K562 (cell line): ENCODE measurements around the gene FAAH. TPM values are rescaled to one million over a fixed set of nuclear protein-coding genes. Genes with fewer than 3 reads are reported as not detected.
A peak's percentile ranks its signal among the peaks of the same experiment; 100 is the strongest.

ENCODE experiments used
- BCOR ChIP-seq: fragments of 450-650 bp; IDR thresholded peaks from 2 replicates; pipeline ENCODE4 v1.6.1; 2016
- CEBPG ChIP-seq, 3 experiments: fragments of 200-800 bp in 1 of 3; sonication (Bioruptor generic) in 1 of 3; sonication (generic) in 1 of 3; formaldehyde crosslinking in 1 of 3; IDR thresholded peaks in 2 of 3; conservative IDR thresholded peaks in 1 of 3; 2 replicates each; pipeline versions ENCODE4 v1.6.1 to v1.8.0; 2016 to 2022; ENCODE audit warnings: missing compliant biosample characterization in 2 of 3, missing genetic modification characterization in 2 of 3, mild to moderate bottlenecking in 1 of 3, missing genetic modification reagents in 1 of 3
- ELF1 ChIP-seq: fragments of 200-800 bp; sonication (Bioruptor generic); IDR thresholded peaks from 2 replicates; pipeline ENCODE4 v1.6.1; 2016; ENCODE audit warnings: missing genetic modification characterization, missing compliant biosample characterization
- ELF4 ChIP-seq: fragments of 450-650 bp; formaldehyde crosslinking; IDR thresholded peaks from 2 replicates; pipeline ENCODE4 v1.4.0; 2022; ENCODE audit warnings: missing genetic modification characterization
- ESRRB ChIP-seq: fragments of 250-450 bp; sonication (Bioruptor Pico); IDR thresholded peaks from 2 replicates; pipeline ENCODE4 v1.5.0; 2020; ENCODE audit warnings: mild to moderate bottlenecking, moderate library complexity, borderline replicate concordance
- ETV5 ChIP-seq: sonication (generic); formaldehyde crosslinking; IDR thresholded peaks from 2 replicates; pipeline ENCODE4 v1.4.0; 2020; ENCODE audit warnings: low read depth, mild to moderate bottlenecking, missing genetic modification reagents
- FOXJ3 ChIP-seq: sonication (generic); formaldehyde crosslinking; IDR thresholded peaks from 2 replicates; pipeline ENCODE4 v1.4.0; 2020; ENCODE audit warnings: mild to moderate bottlenecking, missing genetic modification reagents
- HDAC1 ChIP-seq, 2 experiments: fragments of 450-650 bp; IDR thresholded peaks; 2 replicates each; pipeline ENCODE4 v1.6.1; 2016 to 2017; ENCODE audit warnings: inconsistent platforms in 1 of 2, mild to moderate bottlenecking in 1 of 2, moderate library complexity in 1 of 2
- HLTF ChIP-seq: fragments of 450-650 bp; IDR thresholded peaks from 2 replicates; pipeline ENCODE4 v1.6.1; 2016
- KLF1 ChIP-seq: fragments of 450-650 bp; IDR thresholded peaks from 2 replicates; pipeline ENCODE4 v1.6.1; 2016; ENCODE audit warnings: missing genetic modification characterization, missing compliant biosample characterization
- NBN ChIP-seq: fragments of 450-650 bp; IDR thresholded peaks from 2 replicates; pipeline ENCODE4 v1.6.1; 2016; ENCODE audit warnings: low read depth, mild to moderate bottlenecking
- OTX1 ChIP-seq: fragments of 450-650 bp; formaldehyde crosslinking; IDR thresholded peaks from 2 replicates; pipeline ENCODE4 v1.4.0; 2022; ENCODE audit warnings: mild to moderate bottlenecking
- RCOR1 ChIP-seq, 2 experiments: IDR thresholded peaks; 2 replicates each; pipeline ENCODE4 v1.6.1; 2012; ENCODE audit warnings: low read depth in 2 of 2, low read length in 2 of 2, borderline replicate concordance in 1 of 2, improper control_type of control experiment in 1 of 2
- RUNX1 ChIP-seq: sonication (generic); IDR thresholded peaks from 2 replicates; pipeline ENCODE4 v1.6.1; 2016; ENCODE audit warnings: antibody characterized with exemption, low read depth
- SRSF9 ChIP-seq: fragments of 200-400 bp; formaldehyde crosslinking; IDR thresholded peaks from 2 replicates; pipeline ENCODE4 v1.6.1; 2017; ENCODE audit warnings: low read depth, low read length, borderline replicate concordance
- TCF3 ChIP-seq: sonication (generic); formaldehyde crosslinking; IDR thresholded peaks from 2 replicates; pipeline ENCODE4 v1.4.0; 2020; ENCODE audit warnings: mild to moderate bottlenecking, missing genetic modification reagents
- TCF7L2 ChIP-seq: fragments of 150-350 bp; IDR thresholded peaks from 2 replicates; pipeline ENCODE4 v1.6.1; 2016; ENCODE audit warnings: low read depth, mild to moderate bottlenecking, low read length, moderate library complexity
- ZEB2 ChIP-seq: fragments of 450-650 bp; IDR thresholded peaks from 2 replicates; pipeline ENCODE4 v1.6.1; 2016
- ZNF184 ChIP-seq: sonication (generic); formaldehyde crosslinking; IDR thresholded peaks from 2 replicates; pipeline ENCODE4 v1.5.0; 2020; ENCODE audit warnings: missing genetic modification reagents
- ZNF197 ChIP-seq: fragments of 200-800 bp; sonication (Bioruptor generic); IDR thresholded peaks from 2 replicates; pipeline ENCODE4 v1.6.1; 2016; ENCODE audit warnings: low read depth, missing genetic modification characterization, missing compliant biosample characterization
- ZNF408 ChIP-seq: fragments of 250-450 bp; sonication (Bioruptor Pico); IDR thresholded peaks from 2 replicates; pipeline ENCODE4 v1.4.0; 2020; ENCODE audit warnings: low read depth, mild to moderate bottlenecking, moderate library complexity
- polyA plus RNA-seq, 8 experiments: library from polyadenylated mRNA; depleted of rRNA in 4 of 8; stranded (reverse) in 5 of 8; unstranded in 3 of 8; fragments of >200 nt; fragmentation: Nextera tagmentation in 2 of 8; fragmentation: Illumina TruSeq in 1 of 8; extraction: Ambion mirVana in 2 of 8; extraction: Trizol in 1 of 8; gene quantifications; 2 replicates each; pipeline versions ENCODE4 v1.2.1 to v1.2.3, GENCODE V29; 2011 to 2014; ENCODE audit warnings: inconsistent platforms in 1 of 8, missing spikeins in 1 of 8
- total RNA-seq, 7 experiments: library from RNA; depleted of rRNA in 6 of 7; stranded (reverse); fragments of >200 nt in 6 of 7; fragmentation: Illumina TruSeq in 2 of 7; extraction: Trizol in 2 of 7; gene quantifications; 2 replicates each; pipeline versions ENCODE4 v1.2.1 to v1.2.3, GENCODE V29; 2011 to 2021; ENCODE audit warnings: low replicate concordance in 1 of 7
- TF ChIP-seq, protein P1 (sequence below): IDR thresholded peaks from 2 replicates; pipeline ENCODE4 v1.6.1; 2016; ENCODE audit warnings: missing genetic modification characterization, missing compliant biosample characterization
- TF ChIP-seq, protein P2 (sequence below): fragments of 450-650 bp; conservative IDR thresholded peaks from 2 replicates; pipeline ENCODE4 v1.6.1; 2016; ENCODE audit warnings: missing genetic modification characterization, low read depth, mild to moderate bottlenecking, control low read depth, missing compliant biosample characterization
- TF ChIP-seq, protein P3 (sequence below): fragments of 200-800 bp; sonication (Bioruptor generic); IDR thresholded peaks from 2 replicates; pipeline ENCODE4 v1.6.1; 2017; ENCODE audit warnings: missing genetic modification characterization, missing compliant biosample characterization
- TF ChIP-seq, protein P4 (sequence below): fragments of 450-650 bp; formaldehyde crosslinking; IDR thresholded peaks from 2 replicates; pipeline ENCODE4 v1.4.0; 2022; ENCODE audit warnings: missing genetic modification characterization

The FAAH gene
- total and polyA plus RNA-seq, 9 of the 15 experiments (the other 6 are each of a cell fraction or from before 2014, with no cell fraction given), result 0.06 to 1.1 (median 0.32) TPM

DNA sequence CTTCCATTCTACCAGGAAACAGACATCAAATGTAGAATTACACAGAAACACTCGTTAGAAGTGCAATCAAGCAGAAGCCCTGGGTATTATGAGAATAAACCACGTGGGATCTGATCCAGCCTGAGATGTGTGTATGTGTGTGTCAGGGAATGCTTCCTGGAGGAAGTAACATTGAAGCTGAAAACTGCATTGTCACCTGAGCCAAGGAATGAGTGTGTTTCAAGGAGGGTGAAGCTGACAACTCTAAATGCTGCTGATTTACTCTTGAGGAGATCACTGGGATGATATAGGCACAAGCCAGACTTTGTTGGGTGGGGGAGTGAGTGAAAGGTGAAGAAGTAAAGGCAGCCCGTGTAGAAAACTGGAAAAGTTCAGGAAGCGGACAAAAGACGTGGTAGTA is 27.6 kb downstream of the FAAH start (continued):
- TF ChIP-seq TCF3 (CRISPR knock-in tag), result peak; percentile 26; the same call in 1 of the 2 replicates
- TF ChIP-seq, protein P1, sequence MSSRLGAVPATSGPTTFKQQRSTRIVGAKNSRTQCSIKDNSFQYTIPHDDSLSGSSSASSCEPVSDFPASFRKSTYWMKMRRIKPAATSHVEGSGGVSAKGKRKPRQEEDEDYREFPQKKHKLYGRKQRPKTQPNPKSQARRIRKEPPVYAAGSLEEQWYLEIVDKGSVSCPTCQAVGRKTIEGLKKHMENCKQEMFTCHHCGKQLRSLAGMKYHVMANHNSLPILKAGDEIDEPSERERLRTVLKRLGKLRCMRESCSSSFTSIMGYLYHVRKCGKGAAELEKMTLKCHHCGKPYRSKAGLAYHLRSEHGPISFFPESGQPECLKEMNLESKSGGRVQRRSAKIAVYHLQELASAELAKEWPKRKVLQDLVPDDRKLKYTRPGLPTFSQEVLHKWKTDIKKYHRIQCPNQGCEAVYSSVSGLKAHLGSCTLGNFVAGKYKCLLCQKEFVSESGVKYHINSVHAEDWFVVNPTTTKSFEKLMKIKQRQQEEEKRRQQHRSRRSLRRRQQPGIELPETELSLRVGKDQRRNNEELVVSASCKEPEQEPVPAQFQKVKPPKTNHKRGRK, result no peak
- TF ChIP-seq HDAC1 (IDR thresholded peaks at IDR 0.05), result peak in 1 of 2 experiments; percentile 77; a peak in 2 of 4 replicates
- no peak for TF ChIP-seq ZNF408 (CRISPR knock-in tag)
- TF ChIP-seq ELF4 (CRISPR knock-in tag), result no peak
- TF ChIP-seq SRSF9, result no peak
- TF ChIP-seq OTX1, result no peak; the same call in 1 of the 2 replicates
- TF ChIP-seq KLF1 (tag), result no peak
- TF ChIP-seq ETV5, result no peak
- peak in 1 of 2 experiments; percentile 21; a peak in 1 of 4 replicates for TF ChIP-seq RCOR1 (IDR thresholded peaks at IDR 0.05; ENCODE audit: borderline replicate concordance in 1 of 2, low read depth in 2 of 2, low read length in 2 of 2)
- 0 out of 2 replicates have a peak, but pooled peaks have one; percentile 73 for TF ChIP-seq NBN
- TF ChIP-seq HLTF, result no peak
- no peak for TF ChIP-seq FOXJ3 (CRISPR knock-in tag)
- TF ChIP-seq, protein P2, sequence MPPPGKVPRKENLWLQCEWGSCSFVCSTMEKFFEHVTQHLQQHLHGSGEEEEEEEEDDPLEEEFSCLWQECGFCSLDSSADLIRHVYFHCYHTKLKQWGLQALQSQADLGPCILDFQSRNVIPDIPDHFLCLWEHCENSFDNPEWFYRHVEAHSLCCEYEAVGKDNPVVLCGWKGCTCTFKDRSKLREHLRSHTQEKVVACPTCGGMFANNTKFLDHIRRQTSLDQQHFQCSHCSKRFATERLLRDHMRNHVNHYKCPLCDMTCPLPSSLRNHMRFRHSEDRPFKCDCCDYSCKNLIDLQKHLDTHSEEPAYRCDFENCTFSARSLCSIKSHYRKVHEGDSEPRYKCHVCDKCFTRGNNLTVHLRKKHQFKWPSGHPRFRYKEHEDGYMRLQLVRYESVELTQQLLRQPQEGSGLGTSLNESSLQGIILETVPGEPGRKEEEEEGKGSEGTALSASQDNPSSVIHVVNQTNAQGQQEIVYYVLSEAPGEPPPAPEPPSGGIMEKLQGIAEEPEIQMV (tag), result no peak
- no peak for TF ChIP-seq ZNF197
- peak; percentile 73 for TF ChIP-seq BCOR
- TF ChIP-seq ESRRB (CRISPR knock-in tag), result no peak
- TF ChIP-seq TCF7L2, result no peak
- TF ChIP-seq ELF1 (tag), result peak; percentile 58; the same call in 1 of the 2 replicates
- TF ChIP-seq ZEB2, result peak; percentile 76; the same call in 1 of the 2 replicates
- TF ChIP-seq, protein P3, sequence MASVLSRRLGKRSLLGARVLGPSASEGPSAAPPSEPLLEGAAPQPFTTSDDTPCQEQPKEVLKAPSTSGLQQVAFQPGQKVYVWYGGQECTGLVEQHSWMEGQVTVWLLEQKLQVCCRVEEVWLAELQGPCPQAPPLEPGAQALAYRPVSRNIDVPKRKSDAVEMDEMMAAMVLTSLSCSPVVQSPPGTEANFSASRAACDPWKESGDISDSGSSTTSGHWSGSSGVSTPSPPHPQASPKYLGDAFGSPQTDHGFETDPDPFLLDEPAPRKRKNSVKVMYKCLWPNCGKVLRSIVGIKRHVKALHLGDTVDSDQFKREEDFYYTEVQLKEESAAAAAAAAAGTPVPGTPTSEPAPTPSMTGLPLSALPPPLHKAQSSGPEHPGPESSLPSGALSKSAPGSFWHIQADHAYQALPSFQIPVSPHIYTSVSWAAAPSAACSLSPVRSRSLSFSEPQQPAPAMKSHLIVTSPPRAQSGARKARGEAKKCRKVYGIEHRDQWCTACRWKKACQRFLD (CRISPR knock-in tag), result no peak
- TF ChIP-seq, protein P4, sequence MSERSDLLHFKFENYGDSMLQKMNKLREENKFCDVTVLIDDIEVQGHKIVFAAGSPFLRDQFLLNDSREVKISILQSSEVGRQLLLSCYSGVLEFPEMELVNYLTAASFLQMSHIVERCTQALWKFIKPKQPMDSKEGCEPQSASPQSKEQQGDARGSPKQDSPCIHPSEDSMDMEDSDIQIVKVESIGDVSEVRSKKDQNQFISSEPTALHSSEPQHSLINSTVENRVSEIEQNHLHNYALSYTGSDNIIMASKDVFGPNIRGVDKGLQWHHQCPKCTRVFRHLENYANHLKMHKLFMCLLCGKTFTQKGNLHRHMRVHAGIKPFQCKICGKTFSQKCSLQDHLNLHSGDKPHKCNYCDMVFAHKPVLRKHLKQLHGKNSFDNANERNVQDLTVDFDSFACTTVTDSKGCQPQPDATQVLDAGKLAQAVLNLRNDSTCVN (CRISPR knock-in tag), result no peak
- TF ChIP-seq ZNF184 (CRISPR knock-in tag), result no peak
- no peak for TF ChIP-seq RUNX1
- no peak for TF ChIP-seq CEBPG (CRISPR knock-in tag; IDR thresholded peaks at IDR 0.05)
- no peak for TF ChIP-seq CEBPG (tag; conservative IDR thresholded peaks at IDR 0.05 in 1 of 2, IDR thresholded peaks at IDR 0.05 in 1 of 2)
